ENCODE measurements around the gene CBR1. TPM values are rescaled to one million over a fixed set of nuclear protein-coding genes. Genes with fewer than 3 reads are reported as not detected.

Gene CBR1
- total RNA-seq: 10 to 100 TPM; 43.1 to 99.3 TPM
- polyA plus RNA-seq (ENCODE audit: insufficient read length in 2 of 2): 10 to 100 TPM; 76.5 to 79.3 TPM
- long read RNA-seq, donor 1, transcript CBR1-201 (3 exons, 1,293 nt): major isoform, 63 of 93 reads
- long read RNA-seq, donor 1, partial matches to known transcripts: 24 of 93 reads
- long read RNA-seq, donor 1, other reads (novel, unspliced or antisense): 0 of 93 reads
- long read RNA-seq, donor 2, transcript CBR1-201 (3 exons, 1,293 nt): major isoform, 18 of 32 reads
- long read RNA-seq, donor 2, partial matches to known transcripts: 11 of 32 reads
- long read RNA-seq, donor 2, other reads (novel, unspliced or antisense): 0 of 32 reads
- long read RNA-seq, donor 3, transcript CBR1-201 (3 exons, 1,293 nt): major isoform, 34 of 46 reads
- long read RNA-seq, donor 3, partial matches to known transcripts: 12 of 46 reads
- long read RNA-seq, donor 3, other reads (novel, unspliced or antisense): 0 of 46 reads
- long read RNA-seq, donor 4, transcript CBR1-201 (3 exons, 1,293 nt): major isoform, 50 of 80 reads
- long read RNA-seq, donor 4, partial matches to known transcripts: 29 of 80 reads
- long read RNA-seq, donor 4, other reads (novel, unspliced or antisense): 0 of 80 reads

GRCh38 chr21:36069713-36070583, at the start of gene CBR1:
Gene CBR1 (plus strand): TSS chr21:36070024. CDS start chr21:36070116, 92 bp downstream.
- Histone ChIP-seq H3K4me1 (ENCODE audit: control insufficient read depth, insufficient read depth, low read length) (peaks cover 20% of the 10 kb centered on the region), H3K27me3 (ENCODE audit: control insufficient read depth, insufficient read depth, low read length) (no peaks in the 10 kb centered on the region), H3K9me3 (ENCODE audit: control insufficient read depth, insufficient read depth, low read length) (peaks cover 2% of the 10 kb centered on the region), H3K27ac (ENCODE audit: low read depth, low read length) (peak within 1 kb of the TSS; percentile 83), H3K4me3 (ENCODE audit: low read depth, low read length) (peak within 1 kb of the TSS; percentile 77), H3K36me3 (ENCODE audit: control insufficient read depth, insufficient read depth, low read length) (peaks cover 15% of the 10 kb centered on the region)
- peak; percentile 71 to 97 (median 86) for DNase-seq (ENCODE audit: low read depth in 4 of 6, low spot score in 6 of 6)
- under 1% methylated on average over 71 of the region's 71 CpGs for WGBS (ENCODE audit: insufficient coverage)

GRCh38 chr21:36021251-36021837, 48.5 kb upstream of the CBR1 start:
- H3K36me3 ChIP-seq (ENCODE audit: control insufficient read depth, insufficient read depth, low read length): no peaks in the 10 kb centered on the region
- DNase-seq (ENCODE audit: low read depth in 4 of 6, low spot score in 6 of 6): no peak
- H3K4me3 ChIP-seq (ENCODE audit: low read depth, low read length): no peak overlapping the region
- no peaks in the 10 kb centered on the region for H3K4me1 ChIP-seq (ENCODE audit: control insufficient read depth, insufficient read depth, low read length)
- H3K27me3 ChIP-seq (ENCODE audit: control insufficient read depth, insufficient read depth, low read length): no peaks in the 10 kb centered on the region
- H3K27ac ChIP-seq (ENCODE audit: low read depth, low read length): no peak overlapping the region
- 97% methylated on average over 8 of the region's 11 CpGs for WGBS (ENCODE audit: insufficient coverage)
- no peaks in the 10 kb centered on the region for H3K9me3 ChIP-seq (ENCODE audit: control insufficient read depth, insufficient read depth, low read length)

DNA sequence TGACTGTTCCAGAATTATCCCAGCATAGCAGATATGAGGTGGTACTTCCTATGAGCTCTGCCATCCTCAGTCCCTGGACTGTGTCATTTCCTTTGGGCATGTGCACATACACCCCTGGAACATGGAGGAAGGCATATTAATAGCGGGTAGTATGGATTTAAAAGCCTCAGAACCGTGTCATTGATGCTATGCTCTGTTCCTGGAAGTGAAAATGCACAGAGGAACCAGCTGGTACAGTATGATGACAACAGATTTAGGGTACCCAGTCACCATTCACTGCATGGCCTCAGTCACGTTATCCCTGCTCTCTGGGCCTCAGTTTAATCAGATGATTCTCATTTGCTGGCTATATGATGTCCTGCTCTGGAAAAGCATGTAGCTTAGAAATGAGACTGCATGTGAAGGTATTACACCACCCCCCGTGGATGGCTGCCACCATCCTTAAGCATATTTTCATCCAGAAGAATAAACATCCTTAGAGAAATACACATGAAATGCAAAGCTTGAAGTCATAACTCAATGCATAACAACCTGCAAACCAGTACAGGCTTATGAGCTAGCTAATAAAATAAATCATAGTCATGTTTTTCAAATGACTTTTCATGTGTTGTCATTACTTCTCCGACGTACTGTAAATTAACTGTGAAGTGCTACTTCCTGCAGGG, 47.3 kb upstream of the CBR1 start:
- DNase-seq (ENCODE audit: low read depth in 4 of 6, low spot score in 6 of 6): peak in 1 of 6 donors; percentile 33
- Histone ChIP-seq H3K4me3 (ENCODE audit: low read depth, low read length) (no peak overlapping the region), H3K9me3 (ENCODE audit: control insufficient read depth, insufficient read depth, low read length) (no peaks in the 10 kb centered on the region), H3K27me3 (ENCODE audit: control insufficient read depth, insufficient read depth, low read length) (no peaks in the 10 kb centered on the region), H3K4me1 (ENCODE audit: control insufficient read depth, insufficient read depth, low read length) (no peaks in the 10 kb centered on the region), H3K27ac (ENCODE audit: low read depth, low read length) (no peak overlapping the region), H3K36me3 (ENCODE audit: control insufficient read depth, insufficient read depth, low read length) (no peaks in the 10 kb centered on the region)
- WGBS (ENCODE audit: insufficient coverage): 83% methylated on average over 1 of the region's 6 CpGs

GRCh38 chr21:36023092-36023480, 46.7 kb upstream of the CBR1 start:
- H3K27me3 ChIP-seq (ENCODE audit: control insufficient read depth, insufficient read depth, low read length): no peaks in the 10 kb centered on the region
- no CpG with 5 or more reads among the region's 3 CpGs for WGBS (ENCODE audit: insufficient coverage)
- H3K9me3 ChIP-seq (ENCODE audit: control insufficient read depth, insufficient read depth, low read length): no peaks in the 10 kb centered on the region
- H3K27ac ChIP-seq (ENCODE audit: low read depth, low read length): no peak overlapping the region
- no peak overlapping the region for H3K4me3 ChIP-seq (ENCODE audit: low read depth, low read length)
- H3K36me3 ChIP-seq (ENCODE audit: control insufficient read depth, insufficient read depth, low read length): no peaks in the 10 kb centered on the region
- DNase-seq (ENCODE audit: low read depth in 4 of 6, low spot score in 6 of 6): peak in 1 of 6 donors; percentile 40
- peaks cover under 1% of the 10 kb centered on the region for H3K4me1 ChIP-seq (ENCODE audit: control insufficient read depth, insufficient read depth, low read length)

- Histone ChIP-seq H3K4me1 (ENCODE audit: control insufficient read depth, insufficient read depth, low read length) (peaks cover 4% of the 10 kb centered on the region), H3K36me3 (ENCODE audit: control insufficient read depth, insufficient read depth, low read length) (no peaks in the 10 kb centered on the region), H3K4me3 (ENCODE audit: low read depth, low read length) (no peak overlapping the region), H3K27ac (ENCODE audit: low read depth, low read length) (no peak overlapping the region), H3K27me3 (ENCODE audit: control insufficient read depth, insufficient read depth, low read length) (no peaks in the 10 kb centered on the region), H3K9me3 (ENCODE audit: control insufficient read depth, insufficient read depth, low read length) (no peaks in the 10 kb centered on the region)
- no peak for DNase-seq (ENCODE audit: low read depth in 4 of 6, low spot score in 6 of 6)
- WGBS (ENCODE audit: insufficient coverage): 100% methylated on average over 5 of the region's 8 CpGs
Measured at GRCh38 chr21:36024782-36025181, 45.0 kb upstream of the CBR1 start.

- Histone ChIP-seq H3K36me3 (ENCODE audit: control insufficient read depth, insufficient read depth, low read length) (peaks cover under 1% of the 10 kb centered on the region), H3K27ac (ENCODE audit: low read depth, low read length) (no peak overlapping the region), H3K27me3 (ENCODE audit: control insufficient read depth, insufficient read depth, low read length) (no peaks in the 10 kb centered on the region), H3K9me3 (ENCODE audit: control insufficient read depth, insufficient read depth, low read length) (no peaks in the 10 kb centered on the region), H3K4me1 (ENCODE audit: control insufficient read depth, insufficient read depth, low read length) (peaks cover 4% of the 10 kb centered on the region), H3K4me3 (ENCODE audit: low read depth, low read length) (no peak overlapping the region)
- DNase-seq (ENCODE audit: low read depth in 4 of 6, low spot score in 6 of 6): no peak
- WGBS (ENCODE audit: insufficient coverage): 87% methylated on average over 3 of the region's 5 CpGs
Measured at GRCh38 chr21:36027347-36027746, 42.5 kb upstream of the CBR1 start.

DNA sequence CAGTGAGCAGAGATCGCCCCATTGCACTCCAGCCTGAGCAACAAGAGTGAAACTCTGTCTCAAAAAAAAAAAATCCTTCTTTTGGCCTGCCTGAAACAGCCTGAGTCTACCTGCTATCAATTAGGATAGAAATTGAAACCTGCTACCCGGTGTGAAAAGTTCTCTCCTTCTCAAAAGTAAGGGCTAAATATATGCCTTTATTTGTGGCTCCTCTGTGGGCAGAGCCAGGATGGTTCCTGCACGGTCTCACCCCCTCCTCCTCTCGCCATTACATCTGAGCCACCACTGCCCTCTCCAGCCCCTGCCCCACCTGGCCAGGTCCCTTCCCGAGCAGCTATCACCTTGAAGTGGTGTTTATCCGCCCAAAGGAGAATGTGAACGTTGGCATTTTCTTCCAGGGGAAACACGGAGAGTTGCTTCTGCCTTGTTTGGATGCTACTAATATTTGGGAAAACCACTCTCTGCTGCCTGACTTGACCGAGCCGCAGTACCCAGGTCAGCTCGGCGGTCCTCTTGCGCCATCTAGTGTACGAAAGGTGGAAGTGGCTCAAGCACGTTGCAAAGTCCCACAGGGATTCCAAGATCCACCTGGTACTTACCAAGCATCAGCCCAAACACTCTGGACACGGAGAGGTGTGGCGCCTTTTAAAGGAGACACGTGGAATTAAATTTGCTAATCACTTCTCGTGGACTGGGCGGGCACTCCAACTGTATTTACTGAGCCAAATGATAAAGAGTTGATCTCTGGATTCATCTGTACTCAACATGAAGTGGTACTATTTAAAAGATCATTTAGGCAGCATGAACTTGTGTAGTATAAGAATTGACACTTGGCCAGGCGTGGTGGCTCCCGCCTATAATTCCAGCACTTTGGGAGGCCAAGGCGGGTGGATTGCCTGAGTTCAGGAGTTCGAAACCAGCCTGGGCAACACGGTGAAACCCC, 41.4 kb upstream of the CBR1 start:
- Histone ChIP-seq H3K27ac (ENCODE audit: low read depth, low read length) (no peak overlapping the region), H3K4me3 (ENCODE audit: low read depth, low read length) (no peak overlapping the region)
- 21% methylated on average over 20 of the region's 25 CpGs for WGBS (ENCODE audit: insufficient coverage)

GRCh38 chr21:36029309-36029708, 40.5 kb upstream of the CBR1 start:
- 86% methylated on average over 8 of the region's 8 CpGs for WGBS (ENCODE audit: insufficient coverage)
- peaks cover 4% of the 10 kb centered on the region for H3K4me1 ChIP-seq (ENCODE audit: control insufficient read depth, insufficient read depth, low read length)
- H3K27ac ChIP-seq (ENCODE audit: low read depth, low read length): no peak overlapping the region
- H3K9me3 ChIP-seq (ENCODE audit: control insufficient read depth, insufficient read depth, low read length): no peaks in the 10 kb centered on the region
- H3K27me3 ChIP-seq (ENCODE audit: control insufficient read depth, insufficient read depth, low read length): no peaks in the 10 kb centered on the region
- no peak for DNase-seq (ENCODE audit: low read depth in 4 of 6, low spot score in 6 of 6)
- peaks cover 12% of the 10 kb centered on the region for H3K36me3 ChIP-seq (ENCODE audit: control insufficient read depth, insufficient read depth, low read length)
- H3K4me3 ChIP-seq (ENCODE audit: low read depth, low read length): no peak overlapping the region

More for the DNA sequence above, 41.4 kb upstream of the CBR1 start:
- Histone ChIP-seq H3K9me3 (ENCODE audit: control insufficient read depth, insufficient read depth, low read length) (no peaks in the 10 kb centered on the region), H3K36me3 (ENCODE audit: control insufficient read depth, insufficient read depth, low read length) (peaks cover 8% of the 10 kb centered on the region), H3K4me1 (ENCODE audit: control insufficient read depth, insufficient read depth, low read length) (peaks cover 4% of the 10 kb centered on the region), H3K27me3 (ENCODE audit: control insufficient read depth, insufficient read depth, low read length) (no peaks in the 10 kb centered on the region)
- DNase-seq (ENCODE audit: low read depth in 4 of 6, low spot score in 6 of 6): peak; percentile 65 to 95 (median 76)

Measured in spinal cord (tissue), 10 donors.